HUES6 (cell line): ENCODE measurements around the gene CNTNAP2.

Experiments
- H3K27ac ChIP-seq: 2 replicates; pipeline ENCODE4 v1.7.0; 2013; ENCODE audit warnings: low read depth, mild to moderate bottlenecking, low read length, inconsistent platforms
- H3K27me3 ChIP-seq: 2 replicates; pipeline ENCODE4 v1.6.1; 2013; ENCODE audit warnings: low read length; ENCODE audit not compliant: control insufficient read depth, insufficient read depth
- H3K36me3 ChIP-seq: 2 replicates; pipeline ENCODE4 v1.6.1; 2013; ENCODE audit warnings: low read length; ENCODE audit not compliant: control insufficient read depth, insufficient read depth
- H3K4me1 ChIP-seq: 2 replicates; pipeline ENCODE4 v1.6.1; 2013; ENCODE audit warnings: low read length; ENCODE audit not compliant: control insufficient read depth, insufficient read depth
- H3K4me3 ChIP-seq: 2 replicates; pipeline ENCODE4 v1.5.1; 2013; ENCODE audit warnings: low read depth, low read length
- H3K9ac ChIP-seq: one replicate; pipeline ENCODE4 v1.6.1; 2013; ENCODE audit warnings: mild to moderate bottlenecking, low read length
- H3K9me3 ChIP-seq: 2 replicates; pipeline ENCODE4 v1.6.1; 2013; ENCODE audit warnings: low read depth, low read length; ENCODE audit not compliant: control insufficient read depth, insufficient read depth

Gene CNTNAP2

DNA sequence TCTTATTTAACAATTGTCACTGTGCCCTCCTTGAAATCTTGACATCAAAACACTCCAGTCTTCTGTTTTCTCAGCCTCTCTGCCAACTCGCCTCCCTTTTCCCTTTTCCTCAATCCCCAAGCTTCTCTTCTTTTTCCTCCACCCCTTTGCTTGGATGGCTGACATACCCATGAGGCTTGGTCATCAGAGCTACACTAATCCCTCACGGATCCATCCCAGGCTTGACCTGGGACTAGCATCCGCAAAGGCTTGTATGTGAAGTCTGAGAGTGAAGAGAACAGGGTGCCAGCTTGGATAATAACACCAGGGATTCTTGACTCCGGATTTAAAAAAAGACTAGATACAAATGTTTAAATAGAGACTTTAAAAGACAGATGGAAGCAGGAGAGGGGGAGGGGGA lies 2045.2 kb downstream of the CNTNAP2 start:
- no peak overlapping the region for H3K4me3 ChIP-seq
- H3K36me3 ChIP-seq = no peaks in the 10 kb centered on the region

DNA sequence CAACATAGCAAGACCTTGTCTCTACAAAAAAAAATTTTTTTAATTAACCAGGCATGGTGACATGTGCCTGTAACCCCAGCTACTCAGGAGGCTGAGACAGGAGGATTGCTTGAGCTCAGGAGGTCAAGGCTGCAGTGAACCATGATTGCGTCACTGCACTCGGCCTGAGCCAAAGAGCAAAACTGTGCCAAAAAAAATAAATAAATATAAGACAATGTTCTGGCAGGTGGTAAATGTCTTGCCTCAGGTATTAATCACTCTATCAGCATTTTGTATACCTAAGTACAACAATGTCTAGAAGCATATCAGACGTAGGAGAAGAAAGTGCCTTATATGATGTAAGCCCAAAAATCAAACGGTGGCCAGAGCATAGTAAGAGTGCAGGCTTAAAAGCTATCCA lies 2046.2 kb downstream of the CNTNAP2 start:
- Histone ChIP-seq H3K27ac (no peak overlapping the region), H3K36me3 (no peaks in the 10 kb centered on the region), H3K9ac (no peak overlapping the region), H3K4me3 (no peak overlapping the region), H3K4me1 (no peaks in the 10 kb centered on the region), H3K9me3 (no peaks in the 10 kb centered on the region), H3K27me3 (no peaks in the 10 kb centered on the region)

More for the DNA sequence above, 2045.2 kb downstream of the CNTNAP2 start:
- H3K27me3 ChIP-seq = no peaks in the 10 kb centered on the region
- no peak overlapping the region for H3K9ac ChIP-seq
- H3K4me1 ChIP-seq = no peaks in the 10 kb centered on the region
- H3K27ac ChIP-seq = no peak overlapping the region
- H3K9me3 ChIP-seq = no peaks in the 10 kb centered on the region

DNA sequence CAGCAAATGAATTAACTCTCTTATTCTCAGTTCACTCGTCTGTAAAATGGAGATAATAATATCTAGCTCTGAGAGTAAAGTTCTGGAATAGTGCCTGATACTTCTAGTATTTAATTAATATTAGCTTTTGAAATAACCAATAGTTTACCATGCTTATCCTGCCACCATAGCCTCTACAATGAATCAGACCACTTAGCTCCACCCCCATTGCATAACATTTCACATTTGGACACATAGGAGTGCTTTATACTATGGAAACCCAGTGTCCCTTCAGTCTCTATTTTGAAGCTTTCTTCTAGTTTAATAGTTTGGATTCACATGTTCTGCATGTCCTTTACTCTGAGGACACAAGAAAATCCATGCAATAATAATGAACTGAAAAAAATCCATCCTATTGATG lies 2046.6 kb downstream of the CNTNAP2 start:
- Histone ChIP-seq H3K36me3 (no peaks in the 10 kb centered on the region), H3K9ac (no peak overlapping the region), H3K27ac (no peak overlapping the region), H3K4me1 (no peaks in the 10 kb centered on the region), H3K4me3 (no peak overlapping the region), H3K27me3 (no peaks in the 10 kb centered on the region), H3K9me3 (no peaks in the 10 kb centered on the region)

DNA sequence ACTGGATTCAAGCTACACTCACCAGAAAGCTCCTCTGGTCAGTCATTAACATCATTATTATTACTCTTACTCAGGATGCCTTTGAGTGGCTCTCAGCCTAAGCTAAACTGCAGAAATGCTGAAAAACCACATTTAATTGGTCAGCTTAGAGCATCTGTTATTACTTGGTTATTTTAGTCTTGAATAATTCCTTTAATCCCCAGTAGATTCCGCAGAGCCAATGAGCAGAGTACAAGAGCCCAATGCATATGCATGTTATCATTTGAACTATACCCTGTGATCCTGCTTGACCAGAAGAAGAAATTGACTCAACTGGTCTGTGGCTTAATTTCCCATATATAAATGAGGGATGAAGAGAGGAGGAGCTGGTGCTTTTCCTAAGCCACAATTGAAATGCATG lies 2056.3 kb downstream of the CNTNAP2 start:
- no peaks in the 10 kb centered on the region for H3K9me3 ChIP-seq
- no peaks in the 10 kb centered on the region for H3K36me3 ChIP-seq
- H3K9ac ChIP-seq = no peak overlapping the region
- H3K4me1 ChIP-seq = no peaks in the 10 kb centered on the region
- no peak overlapping the region for H3K4me3 ChIP-seq
- no peak overlapping the region for H3K27ac ChIP-seq
- no peaks in the 10 kb centered on the region for H3K27me3 ChIP-seq

DNA sequence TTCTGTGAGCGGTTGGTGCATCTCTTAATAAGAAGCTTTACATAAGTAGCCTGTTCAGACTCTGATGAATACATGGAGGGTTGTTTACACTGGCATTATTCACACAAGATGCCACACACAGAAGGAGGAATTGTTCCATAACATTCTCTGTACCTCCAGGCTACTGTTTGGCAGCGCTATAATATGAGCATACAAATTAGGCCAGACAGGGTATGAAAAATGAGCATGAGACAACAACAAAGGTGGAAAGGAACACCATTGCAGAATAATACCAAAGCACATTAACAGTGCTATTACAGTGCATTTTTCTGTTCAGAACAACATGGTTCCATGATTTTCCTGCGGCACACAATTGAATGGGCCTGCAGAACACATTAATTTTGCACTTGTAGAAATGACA lies 2056.8 kb downstream of the CNTNAP2 start:
- Histone ChIP-seq H3K27me3 (no peaks in the 10 kb centered on the region), H3K4me3 (no peak overlapping the region), H3K36me3 (no peaks in the 10 kb centered on the region), H3K4me1 (no peaks in the 10 kb centered on the region), H3K9ac (no peak overlapping the region), H3K9me3 (no peaks in the 10 kb centered on the region), H3K27ac (no peak overlapping the region)

DNA sequence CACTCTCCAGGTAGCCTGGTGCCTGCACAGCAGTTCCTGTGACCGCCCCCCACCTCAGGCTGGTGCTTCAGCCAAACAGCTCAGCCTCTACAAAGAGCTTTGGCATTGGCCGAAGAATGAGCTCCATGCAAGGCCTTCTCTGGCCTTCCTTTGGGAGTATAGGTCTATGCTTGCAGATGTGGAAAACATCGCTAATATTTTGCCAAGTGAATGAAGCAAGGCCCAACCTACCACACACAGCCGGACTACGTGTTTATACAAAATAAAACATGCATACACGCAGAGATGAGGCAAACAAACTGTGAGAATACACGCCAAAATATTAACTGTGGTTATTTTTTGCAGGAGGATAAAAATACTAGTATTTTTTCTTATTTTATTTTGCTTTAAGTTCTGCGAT lies 2057.8 kb downstream of the CNTNAP2 start:
- Histone ChIP-seq H3K4me3 (no peak overlapping the region), H3K9ac (no peak overlapping the region), H3K4me1 (no peaks in the 10 kb centered on the region), H3K27ac (no peak overlapping the region), H3K27me3 (no peaks in the 10 kb centered on the region; the same call in 1 of the 2 replicates), H3K9me3 (no peaks in the 10 kb centered on the region), H3K36me3 (no peaks in the 10 kb centered on the region)

DNA sequence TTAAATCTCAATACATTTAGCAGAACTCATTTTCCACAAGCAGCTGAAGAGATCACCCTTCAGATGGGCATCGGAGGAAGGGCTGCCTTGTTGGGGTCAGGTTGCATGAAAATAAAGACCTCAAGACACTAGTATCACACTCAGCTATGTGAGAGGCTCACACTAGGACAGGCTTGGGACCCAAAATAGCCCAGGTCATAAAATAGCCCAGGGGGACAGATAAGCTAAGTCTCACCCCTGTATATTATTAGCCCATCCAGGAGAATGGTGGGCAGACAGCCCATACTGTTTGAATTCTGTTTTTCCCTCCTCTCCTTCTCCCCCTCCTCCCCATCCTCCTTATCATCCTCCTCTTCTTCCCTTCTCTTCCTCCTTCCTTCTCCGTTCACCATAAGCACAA lies 2058.9 kb downstream of the CNTNAP2 start:
- Histone ChIP-seq H3K4me1 (no peaks in the 10 kb centered on the region), H3K27me3 (no peaks in the 10 kb centered on the region; the same call in 1 of the 2 replicates), H3K9ac (no peak overlapping the region), H3K9me3 (no peaks in the 10 kb centered on the region), H3K27ac (no peak overlapping the region), H3K36me3 (no peaks in the 10 kb centered on the region), H3K4me3 (no peak overlapping the region)

DNA sequence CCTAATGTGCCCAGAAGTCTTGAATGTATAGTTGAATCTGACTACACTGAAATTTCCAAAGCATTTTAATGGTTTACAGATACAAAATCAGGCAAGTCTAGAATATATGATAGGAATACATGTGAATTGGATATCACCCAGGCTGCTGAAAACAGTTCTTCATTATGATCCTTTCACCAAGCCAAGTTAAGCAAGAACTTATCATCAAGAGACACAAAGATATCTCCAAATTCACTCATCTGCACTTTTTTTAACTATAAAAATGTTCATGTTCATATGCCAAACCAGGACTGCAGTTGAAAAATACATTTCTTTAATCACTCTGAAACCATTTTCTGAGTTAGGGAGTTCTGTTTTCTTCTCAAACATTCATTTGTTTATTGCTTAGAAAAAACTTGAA lies 2061.4 kb downstream of the CNTNAP2 start:
- Histone ChIP-seq H3K27ac (no peak overlapping the region), H3K4me1 (no peaks in the 10 kb centered on the region), H3K27me3 (no peaks in the 10 kb centered on the region; the same call in 1 of the 2 replicates), H3K9me3 (no peaks in the 10 kb centered on the region), H3K4me3 (no peak overlapping the region), H3K9ac (no peak overlapping the region), H3K36me3 (no peaks in the 10 kb centered on the region)

GRCh38 chr7:148180075-148180474 lies 2063.5 kb downstream of the CNTNAP2 start:
- H3K9ac ChIP-seq = no peak overlapping the region
- H3K27me3 ChIP-seq = no peaks in the 10 kb centered on the region; the same call in 1 of the 2 replicates
- no peaks in the 10 kb centered on the region for H3K9me3 ChIP-seq
- peaks cover 3% of the 10 kb centered on the region for H3K4me1 ChIP-seq
- H3K27ac ChIP-seq = no peak overlapping the region
- no peaks in the 10 kb centered on the region for H3K36me3 ChIP-seq
- H3K4me3 ChIP-seq = no peak overlapping the region

DNA sequence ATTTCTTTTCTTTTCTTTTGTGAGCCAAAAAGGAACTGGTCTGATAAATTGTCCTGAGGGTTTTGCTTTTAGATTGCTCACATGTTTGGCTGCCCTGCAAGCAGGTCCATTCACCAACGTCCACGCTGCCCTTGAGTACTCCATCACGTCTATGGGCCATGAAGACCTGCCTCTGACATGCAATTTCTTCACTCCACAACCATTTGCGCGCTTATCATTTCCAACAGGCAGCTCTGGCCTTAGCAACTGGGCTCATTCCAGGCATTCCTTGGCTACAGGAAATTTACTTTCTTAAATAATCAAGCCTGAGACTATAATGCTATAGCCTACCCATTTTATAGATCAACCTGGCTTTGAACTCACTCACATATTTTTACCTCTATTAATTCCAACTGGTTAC lies 2065.7 kb downstream of the CNTNAP2 start:
- Histone ChIP-seq H3K4me3 (no peak overlapping the region), H3K27ac (no peak overlapping the region), H3K27me3 (no peaks in the 10 kb centered on the region; the same call in 1 of the 2 replicates), H3K36me3 (no peaks in the 10 kb centered on the region), H3K9ac (no peak overlapping the region), H3K4me1 (peaks cover 4% of the 10 kb centered on the region), H3K9me3 (no peaks in the 10 kb centered on the region)

GRCh38 chr7:148185041-148185440 lies 2068.4 kb downstream of the CNTNAP2 start:
- Histone ChIP-seq H3K9me3 (no peaks in the 10 kb centered on the region), H3K36me3 (no peaks in the 10 kb centered on the region), H3K9ac (no peak overlapping the region), H3K27me3 (no peaks in the 10 kb centered on the region), H3K27ac (no peak overlapping the region), H3K4me1 (peaks cover 4% of the 10 kb centered on the region), H3K4me3 (no peak overlapping the region)

GRCh38 chr7:148187471-148187870 lies 2070.9 kb downstream of the CNTNAP2 start:
- no peaks in the 10 kb centered on the region for H3K9me3 ChIP-seq
- H3K4me3 ChIP-seq = no peak overlapping the region
- no peak overlapping the region for H3K9ac ChIP-seq
- peaks cover 5% of the 10 kb centered on the region for H3K4me1 ChIP-seq
- H3K36me3 ChIP-seq = no peaks in the 10 kb centered on the region
- no peaks in the 10 kb centered on the region for H3K27me3 ChIP-seq
- H3K27ac ChIP-seq = no peak overlapping the region
